ENCODE data around the gene CEACAM16. TPM values are rescaled to one million over a fixed set of nuclear protein-coding genes. Genes with fewer than 3 reads are reported as not detected.

Gene CEACAM16
- polyA plus RNA-seq, 1 donor (not counting 4 experiments of a cell fraction or from before 2014, with no cell fraction given) = not detected

DNA sequence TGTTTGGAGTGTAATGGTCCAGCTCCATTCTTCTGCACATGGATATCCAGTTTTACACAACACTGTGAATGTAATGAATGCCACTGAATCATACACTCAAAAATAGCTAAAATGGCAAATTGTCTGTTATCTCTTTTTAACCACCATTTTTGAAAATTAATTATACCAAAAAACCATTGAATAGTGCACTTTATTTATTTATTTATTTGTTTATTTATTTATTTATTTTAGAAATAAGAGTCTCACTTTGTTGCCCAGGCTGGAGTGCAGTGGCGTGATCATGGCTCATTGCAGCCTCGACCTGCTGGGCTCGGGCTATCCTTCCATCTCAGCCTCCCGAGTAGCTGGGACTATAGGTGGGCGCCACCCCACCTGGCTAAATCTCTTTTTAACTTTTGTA, 35.0 kb upstream of the CEACAM16 start:
- H3K4me3 ChIP-seq (ENCODE audit: control insufficient read depth in 2 of 3, extremely low read depth in 1 of 3, insufficient read depth in 2 of 3, low read depth in 1 of 3, low read length in 3 of 3) = no peak overlapping the region
- no peaks in the 10 kb centered on the region for H3K27me3 ChIP-seq (ENCODE audit: control insufficient read depth, extremely low read depth, insufficient read depth, low read length)
- H3K79me2 ChIP-seq (ENCODE audit: control insufficient read depth, insufficient read depth, low read length) = no peaks in the 10 kb centered on the region
- H3K4me1 ChIP-seq (ENCODE audit: control insufficient read depth, extremely low read depth, insufficient read depth, low read length) = no peaks in the 10 kb centered on the region
- dilution Hi-C loops (cut with MboI; ENCODE audit: extremely low pct_ligation_motif_present, low sequenced_read_pairs) = no loop called here
- no peaks in the 10 kb centered on the region for H3K9me3 ChIP-seq (ENCODE audit: control insufficient read depth, low read depth, low read length)
- H3K9ac ChIP-seq (ENCODE audit: control insufficient read depth, extremely low read depth, insufficient read depth, low read length) = no peak overlapping the region
- no peak for TF ChIP-seq EZH2 (IDR thresholded peaks at IDR 0.05; ENCODE audit: low read length)
- TF ChIP-seq, protein P1, sequence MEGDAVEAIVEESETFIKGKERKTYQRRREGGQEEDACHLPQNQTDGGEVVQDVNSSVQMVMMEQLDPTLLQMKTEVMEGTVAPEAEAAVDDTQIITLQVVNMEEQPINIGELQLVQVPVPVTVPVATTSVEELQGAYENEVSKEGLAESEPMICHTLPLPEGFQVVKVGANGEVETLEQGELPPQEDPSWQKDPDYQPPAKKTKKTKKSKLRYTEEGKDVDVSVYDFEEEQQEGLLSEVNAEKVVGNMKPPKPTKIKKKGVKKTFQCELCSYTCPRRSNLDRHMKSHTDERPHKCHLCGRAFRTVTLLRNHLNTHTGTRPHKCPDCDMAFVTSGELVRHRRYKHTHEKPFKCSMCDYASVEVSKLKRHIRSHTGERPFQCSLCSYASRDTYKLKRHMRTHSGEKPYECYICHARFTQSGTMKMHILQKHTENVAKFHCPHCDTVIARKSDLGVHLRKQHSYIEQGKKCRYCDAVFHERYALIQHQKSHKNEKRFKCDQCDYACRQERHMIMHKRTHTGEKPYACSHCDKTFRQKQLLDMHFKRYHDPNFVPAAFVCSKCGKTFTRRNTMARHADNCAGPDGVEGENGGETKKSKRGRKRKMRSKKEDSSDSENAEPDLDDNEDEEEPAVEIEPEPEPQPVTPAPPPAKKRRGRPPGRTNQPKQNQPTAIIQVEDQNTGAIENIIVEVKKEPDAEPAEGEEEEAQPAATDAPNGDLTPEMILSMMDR (optimal IDR thresholded peaks at IDR 0.05 in 1 of 3, IDR thresholded peaks at IDR 0.05 in 1 of 3, conservative IDR thresholded peaks at IDR 0.05 in 1 of 3; ENCODE audit: extremely low read depth in 1 of 3, insufficient read depth in 2 of 3, low read length in 3 of 3) = no peak
- H2AFZ ChIP-seq (ENCODE audit: control insufficient read depth, low read length) = no peak overlapping the region
- FAIRE-seq (no peak), DNase-seq (ENCODE audit: low read depth, low spot score) (no peak)
- no peak overlapping the region for H3K27ac ChIP-seq (ENCODE audit: control insufficient read depth, insufficient read depth, low read length)
- peaks cover 3% of the 10 kb centered on the region for H4K20me1 ChIP-seq (ENCODE audit: control insufficient read depth, extremely low read depth, insufficient read depth, low read length)
- H3K9me1 ChIP-seq (ENCODE audit: control insufficient read depth, extremely low read depth, insufficient read depth, low read length) = peaks cover 2% of the 10 kb centered on the region
- H3K36me3 ChIP-seq (ENCODE audit: control insufficient read depth in 2 of 2, extremely low read depth in 1 of 2, insufficient read depth in 2 of 2, low read length in 2 of 2) = peaks cover 10 to 35% of the 10 kb centered on the region in 2 experiments
- no peak overlapping the region for H3K4me2 ChIP-seq (ENCODE audit: control insufficient read depth, extremely low read depth, insufficient read depth, low read depth, low read length)

DNA sequence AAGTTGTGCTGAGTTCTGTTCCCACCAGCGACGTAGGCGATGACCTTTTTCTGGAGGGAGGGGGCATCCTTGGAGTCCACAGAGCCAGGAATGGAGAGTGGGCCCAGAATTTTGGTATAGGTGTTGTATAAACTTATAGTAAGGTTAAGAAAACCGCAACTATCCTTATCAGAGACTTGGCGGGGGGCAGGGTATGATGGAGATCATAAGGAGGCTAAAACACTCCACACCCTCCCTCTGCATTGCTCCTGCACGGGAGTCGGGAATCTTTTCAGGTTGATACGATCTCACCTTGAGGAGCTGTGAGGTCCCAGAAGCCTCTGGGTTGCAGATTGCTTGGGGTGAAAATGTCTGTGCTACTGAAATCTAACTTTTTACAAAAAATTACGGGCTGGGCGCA, 34.0 kb upstream of the CEACAM16 start:
- Histone ChIP-seq H3K27ac (ENCODE audit: control insufficient read depth, insufficient read depth, low read length) (no peak overlapping the region), H3K36me3 (ENCODE audit: control insufficient read depth in 2 of 2, extremely low read depth in 1 of 2, insufficient read depth in 2 of 2, low read length in 2 of 2) (peaks cover 4 to 30% of the 10 kb centered on the region in 2 experiments)
- dilution Hi-C loops (cut with MboI; ENCODE audit: extremely low pct_ligation_motif_present, low sequenced_read_pairs) = no loop called here

More for the DNA sequence above, 34.0 kb upstream of the CEACAM16 start:
- DNase-seq (ENCODE audit: low read depth, low spot score) (no peak), FAIRE-seq (no peak)
- TF ChIP-seq, protein P1 (optimal IDR thresholded peaks at IDR 0.05 in 1 of 3, IDR thresholded peaks at IDR 0.05 in 1 of 3, conservative IDR thresholded peaks at IDR 0.05 in 1 of 3; ENCODE audit: extremely low read depth in 1 of 3, insufficient read depth in 2 of 3, low read length in 3 of 3) = no peak
- no peak for TF ChIP-seq EZH2 (IDR thresholded peaks at IDR 0.05; ENCODE audit: low read length)
- Histone ChIP-seq H3K9ac (ENCODE audit: control insufficient read depth, extremely low read depth, insufficient read depth, low read length) (no peak overlapping the region), H3K9me1 (ENCODE audit: control insufficient read depth, extremely low read depth, insufficient read depth, low read length) (peaks cover 2% of the 10 kb centered on the region), H4K20me1 (ENCODE audit: control insufficient read depth, extremely low read depth, insufficient read depth, low read length) (peaks cover 3% of the 10 kb centered on the region), H3K9me3 (ENCODE audit: control insufficient read depth, low read depth, low read length) (no peaks in the 10 kb centered on the region), H3K27me3 (ENCODE audit: control insufficient read depth, extremely low read depth, insufficient read depth, low read length) (no peaks in the 10 kb centered on the region), H3K4me2 (ENCODE audit: control insufficient read depth, extremely low read depth, insufficient read depth, low read depth, low read length) (no peak overlapping the region), H2AFZ (ENCODE audit: control insufficient read depth, low read length) (no peak overlapping the region), H3K79me2 (ENCODE audit: control insufficient read depth, insufficient read depth, low read length) (no peaks in the 10 kb centered on the region), H3K4me3 (ENCODE audit: control insufficient read depth in 2 of 3, extremely low read depth in 1 of 3, insufficient read depth in 2 of 3, low read depth in 1 of 3, low read length in 3 of 3) (no peak overlapping the region), H3K4me1 (ENCODE audit: control insufficient read depth, extremely low read depth, insufficient read depth, low read length) (no peaks in the 10 kb centered on the region)
